Activated CD4-positive, alpha-beta T cell treated with anti-CD3 and anti-CD28 coated beads for 36 hours (primary cell): ENCODE measurements around the gene NR4A2. TPM values are rescaled to one million over a fixed set of nuclear protein-coding genes. Genes with fewer than 3 reads are reported as not detected.

Experiments used
- ATAC-seq: fragments of 200-7000 bp; cut with Tn5 transposase; one replicate; pipeline ENCODE4 v1.10.0; 2021; ENCODE audit warnings: mild to moderate bottlenecking, moderate library complexity
- CTCF ChIA-PET: fragments of 350-600 bp; sonication (Branson Sonifier 250); formaldehyde crosslinking; loops from one replicate; lab custom pipeline; 2021; ENCODE audit warnings: antibody characterized with exemption; lab: Charles Lee
- POLR2A ChIA-PET: fragments of 350-600 bp; sonication (Branson Sonifier 250); formaldehyde crosslinking; loops from one replicate; lab custom pipeline; 2021; ENCODE audit warnings: antibody characterized with exemption, inconsistent platforms; lab: Charles Lee
- DNase-seq: peaks from one replicate; pipeline ENCODE4 v3.0.0-alpha.2; 2020
- H3K27ac Mint-ChIP-seq: one replicate; pipeline ENCODE4 v1.8.0; 2021; ENCODE audit warnings: mixed read lengths
- H3K27me3 Mint-ChIP-seq: one replicate; pipeline ENCODE4 v1.8.0; 2021; ENCODE audit warnings: mixed read lengths
- H3K36me3 Mint-ChIP-seq: one replicate; pipeline ENCODE4 v1.8.0; 2021; ENCODE audit warnings: low read depth, mixed read lengths
- H3K4me1 Mint-ChIP-seq: one replicate; pipeline ENCODE4 v1.8.0; 2021; ENCODE audit warnings: mixed read lengths
- H3K4me3 Mint-ChIP-seq: one replicate; pipeline ENCODE4 v1.8.0; 2021; ENCODE audit warnings: mild to moderate bottlenecking, moderate library complexity, mixed read lengths
- H3K9me3 Mint-ChIP-seq: one replicate; pipeline ENCODE4 v1.8.0; 2021; ENCODE audit warnings: low read depth, mixed read lengths
- intact Hi-C, 2 experiments: fragments of 100-400 bp; cut with DNase I in 1 of 2; cut with micrococcal nuclease in 1 of 2; formaldehyde crosslinking; loops; one replicate each; pipeline versions ENCODE4 v1.14.2 to v1.15.1; 2022 to 2024; cut with DNase I, micrococcal nuclease
- total RNA-seq, 2 experiments: library from RNA; stranded (reverse); gene quantifications; one replicate each; pipeline ENCODE4 v1.2.3, GENCODE V29; 2021

The NR4A2 gene
- total RNA-seq, 2 experiments from 2014 or later, result 19.1 to 23.0 TPM

DNA sequence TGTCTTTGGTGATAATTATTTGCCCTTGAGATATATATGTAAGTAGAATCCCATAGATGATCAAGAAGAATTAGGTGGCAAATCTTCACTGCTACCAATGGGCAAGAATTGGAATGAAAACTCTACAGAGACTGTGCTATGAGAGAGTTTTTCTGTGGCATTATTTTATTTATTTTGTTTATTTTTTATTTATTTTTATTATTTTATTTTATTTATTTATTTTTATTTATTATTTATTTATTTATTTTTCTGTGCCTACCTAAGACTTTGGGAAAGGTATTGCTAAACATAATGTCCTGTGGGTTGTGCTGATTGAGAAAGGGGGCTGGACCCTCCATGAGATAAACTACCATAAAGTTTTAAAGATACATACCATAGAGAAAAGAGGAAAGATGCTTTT lies 16.6 kb upstream of the NR4A2 start:
- DNase-seq (no peak), ATAC-seq (no peak)
- ChIA-PET CTCF (no interaction called here), POLR2A (no interaction called here)
- Mint-ChIP-seq H3K27me3 (no peaks in the 10 kb centered on the region), H3K36me3 (no peaks in the 10 kb centered on the region), H3K4me3 (no peak overlapping the region), H3K9me3 (no peaks in the 10 kb centered on the region), H3K27ac (no peak overlapping the region), H3K4me1 (peaks cover 17% of the 10 kb centered on the region)
- intact Hi-C loops, result loop anchor here in 1 of 2 experiments (10.0 kb wide), 1 partner anchor 1096 kb away; the partner anchor contains the start of gene CYTIP

DNA sequence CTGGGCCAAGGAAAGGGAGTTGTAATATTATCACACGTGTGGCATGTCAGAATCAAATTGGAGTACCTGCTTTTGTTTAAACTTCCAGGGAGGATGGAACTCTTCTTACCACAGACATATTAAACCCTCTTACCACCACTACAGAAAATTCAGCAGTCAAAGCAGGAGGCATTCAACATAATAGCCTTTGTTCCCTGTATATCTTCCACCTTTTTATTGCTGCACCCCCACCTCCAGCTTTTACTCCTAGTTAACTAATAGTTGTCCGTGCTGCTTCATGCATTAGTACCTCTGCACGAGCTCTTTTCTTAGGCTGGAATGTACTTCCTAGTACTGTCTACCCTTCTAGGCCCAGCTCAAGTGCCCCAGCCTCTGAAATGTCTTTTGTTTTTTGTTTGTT lies 14.9 kb upstream of the NR4A2 start:
- Mint-ChIP-seq H3K27ac (no peak overlapping the region), H3K36me3 (no peaks in the 10 kb centered on the region), H3K27me3 (no peaks in the 10 kb centered on the region), H3K9me3 (no peaks in the 10 kb centered on the region), H3K4me1 (peaks cover 29% of the 10 kb centered on the region), H3K4me3 (no peak overlapping the region)
- ATAC-seq (no peak), DNase-seq (no peak)
- intact Hi-C loops, result loop anchor here in 1 of 2 experiments (10.0 kb wide), 1 partner anchor 1097 kb away; the partner anchor contains the start of gene CYTIP
- CTCF ChIA-PET, result interaction anchor here (0.5 to 1.3 kb wide), 5 partner anchors 11 to 243 kb away, joined by 3 to 5 read pairs (median 3); no protein-coding TSS in a partner anchor
- POLR2A ChIA-PET, result no interaction called here

DNA sequence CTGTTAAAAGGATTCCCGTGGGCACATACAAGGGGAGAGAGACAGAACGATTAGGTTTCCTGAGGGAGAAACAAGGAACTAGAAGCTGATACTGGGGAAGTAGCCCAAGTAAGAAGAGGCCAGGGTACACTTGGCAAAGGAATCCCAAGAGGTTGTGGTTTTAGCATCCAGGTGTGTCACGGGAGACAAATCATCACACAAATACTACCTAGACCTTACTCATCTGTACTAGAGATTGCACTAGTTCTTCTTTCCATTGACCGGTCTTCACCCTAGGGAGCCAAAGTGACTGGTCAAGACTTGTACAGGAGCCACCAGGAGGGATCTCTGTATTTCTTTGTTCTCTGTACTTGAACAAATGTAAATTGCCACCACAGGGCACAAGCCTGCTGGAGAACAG lies 14.2 kb upstream of the NR4A2 start:
- peak overlapping the region; percentile 19 for H3K27ac Mint-ChIP-seq
- peaks cover 29% of the 10 kb centered on the region for H3K4me1 Mint-ChIP-seq
- H3K9me3 Mint-ChIP-seq, result no peaks in the 10 kb centered on the region
- ChIA-PET CTCF (interaction anchor here (1.0 to 1.9 kb wide), 2 partner anchors 12 to 244 kb away, joined by 3 to 12 read pairs; no protein-coding TSS in a partner anchor), POLR2A (no interaction called here)
- intact Hi-C loops, result loop anchor here in 1 of 2 experiments (10.0 kb wide), 1 partner anchor 1098 kb away; the partner anchor contains the start of gene CYTIP
- H3K36me3 Mint-ChIP-seq, result no peaks in the 10 kb centered on the region
- no peaks in the 10 kb centered on the region for H3K27me3 Mint-ChIP-seq
- H3K4me3 Mint-ChIP-seq, result no peak overlapping the region
- ATAC-seq, result no peak
- DNase-seq, result no peak

DNA sequence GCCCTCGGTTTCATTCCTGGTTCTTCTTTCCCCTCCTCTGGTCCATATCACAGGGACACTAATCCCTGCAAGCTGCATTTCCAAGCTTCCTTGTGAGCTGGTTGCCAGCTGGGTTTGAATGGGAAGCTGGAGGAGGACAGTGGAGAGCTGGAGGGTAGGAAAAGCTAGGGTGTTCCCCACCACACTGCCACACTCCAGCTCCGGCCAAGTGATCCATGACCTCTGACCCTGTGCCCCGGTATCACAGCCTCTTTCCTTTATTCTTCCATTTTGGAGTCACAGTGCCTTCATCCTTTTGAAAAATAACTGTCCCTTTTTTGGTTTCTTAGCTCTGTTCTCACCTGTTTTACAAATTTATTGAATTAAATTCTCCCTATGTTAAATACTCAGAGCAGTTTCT lies 13.1 kb upstream of the NR4A2 start:
- ChIA-PET POLR2A (interaction anchor here (0.7 to 1.0 kb wide), 2 partner anchors 54 to 112 kb away, joined by 4 to 5 read pairs; no protein-coding TSS in a partner anchor), CTCF (interaction anchor here (0.6 to 1.9 kb wide), 3 partner anchors 11 to 104 kb away, joined by 3 to 12 read pairs (median 4); no protein-coding TSS in a partner anchor)
- no peak overlapping the region for H3K27ac Mint-ChIP-seq
- ATAC-seq, result no peak
- intact Hi-C loops, result loop anchor here in 1 of 2 experiments (10.0 kb wide), 1 partner anchor 1099 kb away; the partner anchor contains the start of gene CYTIP
- H3K27me3 Mint-ChIP-seq, result no peaks in the 10 kb centered on the region
- H3K4me3 Mint-ChIP-seq, result no peak overlapping the region
- H3K9me3 Mint-ChIP-seq, result no peaks in the 10 kb centered on the region
- DNase-seq, result no peak
- H3K4me1 Mint-ChIP-seq, result peaks cover 31% of the 10 kb centered on the region
- H3K36me3 Mint-ChIP-seq, result peaks cover 3% of the 10 kb centered on the region

DNA sequence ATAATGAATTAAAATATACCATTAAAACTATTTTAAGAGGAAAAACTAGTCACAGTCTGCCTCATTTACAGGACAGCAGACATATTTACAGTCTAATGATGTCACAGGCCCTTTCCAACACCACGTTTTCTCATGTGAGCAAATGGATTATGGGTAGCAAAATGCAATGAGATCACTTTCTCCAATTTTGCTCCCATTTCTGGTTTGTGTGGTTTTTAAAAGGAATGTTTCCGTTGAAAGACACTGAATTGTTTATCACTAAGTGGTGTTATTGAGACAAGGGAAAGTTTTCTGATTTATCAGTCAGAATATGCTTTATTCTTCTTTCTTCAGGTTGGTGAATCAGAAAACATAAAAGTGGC lies 11.4 kb upstream of the NR4A2 start:
- Mint-ChIP-seq H3K36me3 (peaks cover 3% of the 10 kb centered on the region), H3K4me1 (peaks cover 45% of the 10 kb centered on the region), H3K4me3 (no peak overlapping the region), H3K27ac (peak overlapping the region; percentile 93), H3K27me3 (no peaks in the 10 kb centered on the region), H3K9me3 (no peaks in the 10 kb centered on the region)
- CTCF ChIA-PET, result interaction anchor here (1.8 kb wide), 1 partner anchor 55 kb away, joined by 6 read pairs; no protein-coding TSS in a partner anchor
- ATAC-seq (no peak), DNase-seq (no peak)
- intact Hi-C loops, result loop anchor here in 1 of 2 experiments (2.0 to 10.0 kb wide), 3 partner anchors 41 to 1553 kb away; partner anchors contain the start of gene CYTIP
- POLR2A ChIA-PET, result interaction anchor here (1.0 to 3.9 kb wide), 5 partner anchors 10 to 56 kb away, joined by 4 to 35 read pairs (median 11); partner anchors contain the start of gene NR4A2

DNA sequence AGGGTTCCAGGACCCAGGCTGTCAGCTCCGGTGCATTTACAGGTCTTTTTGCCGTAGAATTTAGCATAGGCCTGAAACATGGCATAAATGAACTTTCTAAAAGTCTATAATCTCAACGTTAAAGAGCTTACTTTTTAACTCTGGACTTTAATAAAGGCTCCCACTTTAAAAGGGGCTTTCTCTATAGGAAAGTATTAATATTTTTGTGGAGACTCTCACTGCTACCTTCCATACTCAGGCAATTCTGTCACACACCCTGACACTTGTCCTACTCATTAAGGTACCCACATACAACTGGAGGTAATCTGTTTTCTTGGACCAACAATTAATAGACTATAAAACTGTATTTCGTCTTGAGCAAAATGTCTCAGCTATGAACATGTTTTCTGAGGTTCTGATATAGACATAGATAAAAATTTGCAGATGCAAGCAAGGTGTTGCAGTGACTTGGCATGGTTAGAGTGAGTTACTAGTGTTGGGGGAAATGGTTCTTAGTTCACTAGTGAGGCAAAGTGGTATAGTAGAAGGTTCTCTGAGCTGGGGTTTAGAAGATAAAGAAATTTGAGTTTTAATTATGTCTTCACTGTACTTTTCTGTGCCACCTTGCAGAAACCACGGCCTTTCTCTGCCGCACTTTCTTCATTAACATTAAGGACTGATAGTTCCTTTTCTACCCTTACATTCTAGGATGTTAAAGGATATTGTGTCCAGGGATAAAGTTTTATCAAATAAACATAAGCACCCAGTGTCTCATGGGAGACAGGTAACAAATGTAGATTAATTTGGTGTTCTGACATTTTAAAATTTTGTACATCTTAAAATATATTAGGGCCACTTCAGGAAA lies 10.8 kb upstream of the NR4A2 start:
- Mint-ChIP-seq H3K27me3 (no peaks in the 10 kb centered on the region), H3K9me3 (no peaks in the 10 kb centered on the region), H3K4me1 (peaks cover 51% of the 10 kb centered on the region), H3K36me3 (peaks cover 3% of the 10 kb centered on the region), H3K27ac (peak overlapping the region; percentile 93), H3K4me3 (peak overlapping the region; percentile 84)
- ATAC-seq, result no peak
- POLR2A ChIA-PET, result interaction anchor here (0.6 to 3.9 kb wide), 6 partner anchors 9 to 917 kb away, joined by 3 to 35 read pairs (median 9); partner anchors contain the start of gene NR4A2
- DNase-seq, result no peak
- intact Hi-C loops, result loop anchor here in 1 of 2 experiments (2.0 to 10.0 kb wide), 3 partner anchors 41 to 1554 kb away; partner anchors contain the start of gene CYTIP
- CTCF ChIA-PET, result interaction anchor here (0.6 to 1.8 kb wide), 6 partner anchors 8 to 1064 kb away, joined by 3 to 6 read pairs (median 4); no protein-coding TSS in a partner anchor

DNA sequence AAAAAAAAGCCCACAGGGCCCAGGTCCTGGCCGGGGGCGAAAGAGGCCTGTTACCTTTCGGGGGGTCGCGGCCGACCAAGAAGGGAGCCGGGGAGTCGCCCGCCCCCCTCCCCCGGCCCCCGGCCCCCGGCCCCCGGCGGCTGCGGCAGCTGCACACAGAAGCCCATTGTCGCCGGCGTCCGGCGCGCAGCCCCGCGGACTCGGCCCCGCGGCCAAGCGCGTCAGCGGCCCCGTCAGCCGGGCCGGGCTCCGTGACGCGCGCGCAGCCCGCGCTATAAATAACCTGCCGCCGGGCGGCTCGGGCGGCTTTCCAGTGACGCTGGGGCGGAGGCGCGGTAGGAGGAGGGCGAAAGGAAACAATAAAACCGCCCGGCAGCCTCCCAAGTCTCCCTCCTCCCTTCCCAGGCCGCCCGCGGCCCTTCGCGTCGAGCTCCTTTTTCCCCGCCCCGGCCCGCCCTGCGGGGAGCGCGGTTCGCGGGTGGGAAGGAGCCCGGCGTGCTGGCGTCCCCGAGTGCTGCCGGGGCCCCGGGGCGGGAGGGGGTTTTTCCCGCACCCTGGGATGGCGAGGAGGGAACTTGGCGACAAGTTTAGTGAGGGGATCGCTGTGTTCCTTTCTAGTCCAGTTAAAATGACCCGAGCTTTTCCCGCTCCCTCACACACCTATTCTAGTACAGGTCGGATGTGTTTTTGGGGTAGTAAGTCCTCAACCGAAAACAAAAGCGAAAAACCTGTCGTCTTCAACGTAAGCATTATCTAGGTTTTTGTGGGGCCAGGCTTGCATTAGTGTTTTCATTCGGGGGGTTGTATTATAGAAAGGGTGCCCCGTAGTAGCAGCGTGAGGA lies 10.0 kb upstream of the NR4A2 start:
- peak overlapping the region; percentile 84 for H3K4me3 Mint-ChIP-seq
- ChIA-PET POLR2A (interaction anchor here (0.6 to 3.9 kb wide), 6 partner anchors 9 to 918 kb away, joined by 3 to 35 read pairs (median 9); partner anchors contain the start of gene NR4A2), CTCF (interaction anchor here (0.6 to 1.8 kb wide), 6 partner anchors 8 to 1064 kb away, joined by 3 to 6 read pairs (median 4); no protein-coding TSS in a partner anchor)
- peaks cover 54% of the 10 kb centered on the region for H3K4me1 Mint-ChIP-seq
- peaks cover 3% of the 10 kb centered on the region for H3K36me3 Mint-ChIP-seq
- ATAC-seq (peak; percentile 50), DNase-seq (peak; percentile 92)
- H3K27me3 Mint-ChIP-seq, result no peaks in the 10 kb centered on the region
- no peaks in the 10 kb centered on the region for H3K9me3 Mint-ChIP-seq
- intact Hi-C loops, result loop anchor here (1.0 to 10.0 kb wide), 5 partner anchors 8 to 1555 kb away; partner anchors contain the start of gene CYTIP (in 1 of the 2)
- peak overlapping the region; percentile 95 for H3K27ac Mint-ChIP-seq

DNA sequence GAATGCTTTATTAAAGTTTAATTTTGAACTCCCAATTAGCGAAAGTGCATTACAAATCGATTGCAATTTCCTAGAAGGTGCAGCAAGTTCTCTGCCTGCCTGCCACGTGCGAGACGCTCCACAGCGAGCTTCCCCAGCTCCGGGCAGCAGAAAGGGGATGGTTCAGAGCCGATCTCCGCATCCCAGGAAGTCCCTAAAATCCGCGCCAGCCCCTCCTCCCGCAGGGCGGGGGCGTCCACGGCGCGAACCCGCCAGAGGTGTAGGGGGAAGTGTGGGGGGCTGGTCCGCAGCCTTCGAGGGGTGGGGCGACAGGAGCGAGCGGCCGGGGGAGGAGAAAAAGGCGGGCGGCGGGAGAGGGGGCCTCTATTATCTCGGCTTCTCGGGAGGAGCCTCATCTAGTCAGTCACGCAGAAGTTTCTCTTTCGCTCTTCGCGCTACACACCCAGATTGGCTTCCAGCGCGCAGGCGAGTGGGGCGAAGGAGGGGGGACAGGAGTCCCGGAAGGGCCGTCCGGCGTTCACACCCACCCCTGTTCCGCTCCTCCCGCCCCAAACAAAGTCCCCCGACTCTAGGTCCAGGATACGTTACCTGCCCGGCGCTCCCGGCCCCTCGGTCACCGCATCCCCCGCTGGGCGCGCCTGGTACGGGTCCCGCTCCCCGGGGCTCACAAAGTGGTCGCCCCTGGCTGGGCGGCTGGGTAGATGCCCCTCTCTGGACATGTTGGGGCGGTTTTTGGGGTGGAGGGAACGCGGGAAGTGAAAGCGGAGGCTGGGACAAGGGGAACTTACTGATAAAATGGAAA lies 9.1 kb upstream of the NR4A2 start:
- intact Hi-C loops, result loop anchor here (1.0 to 10.0 kb wide), 9 partner anchors 7 to 1556 kb away; partner anchors contain the start of genes GPD2 (in 2 of the 2), CYTIP (in 1 of the 2) and NR4A2 (in 1 of the 2)
- ATAC-seq, result peak; percentile 79
- no peaks in the 10 kb centered on the region for H3K27me3 Mint-ChIP-seq

DNA sequence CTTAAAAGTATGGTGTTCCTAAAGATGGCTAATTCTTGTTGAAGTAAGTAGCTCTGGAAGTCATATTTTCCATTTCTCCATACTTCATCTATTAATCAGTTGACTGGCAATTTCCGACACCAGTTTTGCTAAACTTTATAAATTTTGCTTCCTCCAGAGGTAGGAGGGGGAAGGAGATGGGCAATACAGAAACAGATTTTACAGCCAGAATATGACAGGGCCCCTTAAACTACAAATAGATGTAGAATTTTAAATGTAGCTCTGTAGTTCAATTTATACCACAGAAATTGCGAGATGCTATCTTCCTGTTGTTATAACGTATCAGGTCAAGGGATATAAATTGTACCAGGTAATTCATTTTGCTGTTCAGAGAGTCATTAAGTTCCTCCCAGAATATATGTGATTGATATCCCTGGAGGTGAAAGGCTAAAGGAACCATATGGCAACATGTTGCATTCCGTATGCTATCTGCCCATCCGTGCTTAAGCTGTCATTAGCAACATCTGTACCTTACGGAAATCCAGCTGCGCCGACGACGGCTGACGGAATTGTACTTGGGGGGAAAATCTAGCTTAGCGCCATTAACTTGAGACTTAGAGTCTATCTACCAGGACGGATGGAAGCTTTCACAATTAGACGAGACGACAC lies 8.4 kb upstream of the NR4A2 start:
- peak; percentile 3 for ATAC-seq
- CTCF ChIA-PET, result interaction anchor here (0.7 to 1.6 kb wide), 6 partner anchors 9 to 233 kb away, joined by 3 to 7 read pairs (median 4); partner anchors contain the start of gene NR4A2

More for the DNA sequence above, 9.1 kb upstream of the NR4A2 start:
- CTCF ChIA-PET, result interaction anchor here (0.7 to 1.8 kb wide), 8 partner anchors 7 to 232 kb away, joined by 3 to 7 read pairs (median 5); partner anchors contain the start of gene NR4A2
- POLR2A ChIA-PET, result interaction anchor here (0.6 to 3.9 kb wide), 7 partner anchors 8 to 149 kb away, joined by 3 to 35 read pairs (median 7); partner anchors contain the start of gene NR4A2
- H3K36me3 Mint-ChIP-seq, result peaks cover 3% of the 10 kb centered on the region
- H3K4me3 Mint-ChIP-seq, result peak overlapping the region; percentile 84
- no peaks in the 10 kb centered on the region for H3K9me3 Mint-ChIP-seq
- peaks cover 53% of the 10 kb centered on the region for H3K4me1 Mint-ChIP-seq
- DNase-seq, result peak; percentile 94
- H3K27ac Mint-ChIP-seq, result peak overlapping the region; percentile 95

More for the DNA sequence above, 8.4 kb upstream of the NR4A2 start:
- H3K4me1 Mint-ChIP-seq, result peaks cover 52% of the 10 kb centered on the region
- intact Hi-C loops, result loop anchor here (1.0 to 10.0 kb wide), 6 partner anchors 9 to 1556 kb away; partner anchors contain the start of genes GPD2 (in 2 of the 2), CYTIP (in 1 of the 2) and NR4A2 (in 1 of the 2)
- peak overlapping the region; percentile 84 for H3K4me3 Mint-ChIP-seq
- no peaks in the 10 kb centered on the region for H3K27me3 Mint-ChIP-seq
- POLR2A ChIA-PET, result interaction anchor here (0.6 to 3.9 kb wide), 4 partner anchors 9 to 149 kb away, joined by 3 to 30 read pairs (median 5); partner anchors contain the start of gene NR4A2
- H3K27ac Mint-ChIP-seq, result peak overlapping the region; percentile 95
- peak; percentile 67 for DNase-seq
- H3K9me3 Mint-ChIP-seq, result no peaks in the 10 kb centered on the region
- peaks cover 3% of the 10 kb centered on the region for H3K36me3 Mint-ChIP-seq
